GM12874 (cell line): ENCODE measurements around the gene SIAH1.

ENCODE experiments used
- CTCF ChIP-seq: IDR thresholded peaks from 2 replicates; pipeline ENCODE4 v1.5.1; 2011; ENCODE audit warnings: low read depth, mild to moderate bottlenecking, control low read depth, low read length, moderate library complexity; ENCODE audit not compliant: insufficient read depth

The SIAH1 gene, protein sequence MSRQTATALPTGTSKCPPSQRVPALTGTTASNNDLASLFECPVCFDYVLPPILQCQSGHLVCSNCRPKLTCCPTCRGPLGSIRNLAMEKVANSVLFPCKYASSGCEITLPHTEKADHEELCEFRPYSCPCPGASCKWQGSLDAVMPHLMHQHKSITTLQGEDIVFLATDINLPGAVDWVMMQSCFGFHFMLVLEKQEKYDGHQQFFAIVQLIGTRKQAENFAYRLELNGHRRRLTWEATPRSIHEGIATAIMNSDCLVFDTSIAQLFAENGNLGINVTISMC

DNA sequence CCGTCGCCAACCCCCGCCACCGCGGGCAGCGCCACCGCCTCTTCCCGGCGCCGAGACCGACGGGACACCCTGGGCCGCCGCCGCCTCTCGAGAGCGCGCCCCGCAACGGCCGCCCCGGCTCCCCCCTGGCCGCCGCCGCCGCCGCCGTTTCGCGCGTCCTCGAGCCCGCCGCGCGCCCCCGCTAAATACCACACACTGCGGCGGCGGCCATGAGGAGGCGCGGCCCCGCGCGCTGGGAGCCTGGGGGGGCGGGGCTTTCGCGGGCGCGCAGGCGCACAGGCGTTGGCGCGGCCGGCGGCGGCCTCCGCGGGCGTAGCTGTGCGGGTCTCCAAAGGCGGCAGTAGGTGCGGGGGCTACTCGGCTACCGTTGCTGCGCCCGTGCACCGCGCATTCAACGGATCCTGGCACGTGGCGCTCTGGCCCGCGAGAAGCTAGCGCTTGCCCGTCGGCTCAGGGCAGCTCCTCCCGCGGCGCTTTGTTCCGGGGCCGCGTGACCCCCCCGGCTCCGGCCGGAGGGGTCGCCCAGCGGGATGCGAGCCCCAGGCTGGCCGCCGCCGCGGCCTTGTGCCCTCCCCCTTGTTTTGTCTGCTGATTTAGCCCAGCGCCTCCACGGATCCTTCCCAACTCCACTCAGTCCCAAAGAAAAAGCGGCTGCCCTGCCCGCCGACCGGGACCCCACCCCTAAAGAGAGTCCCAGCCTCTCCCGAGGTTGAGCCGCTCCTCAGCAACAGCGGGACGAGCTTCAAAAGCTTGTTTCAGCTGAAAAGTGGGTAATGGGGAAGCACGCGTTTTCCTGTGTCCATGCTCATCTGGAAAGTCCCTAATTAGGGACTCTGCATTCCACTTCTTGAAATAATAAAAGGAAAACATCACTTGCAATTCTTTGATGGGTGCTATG, at the start of gene SIAH1:
SIAH1 (minus strand) TSS at position 161 of the 898 bp plus-strand sequence. CDS start 22,985 bp downstream, outside the sequence.
- no peak for TF ChIP-seq CTCF

DNA sequence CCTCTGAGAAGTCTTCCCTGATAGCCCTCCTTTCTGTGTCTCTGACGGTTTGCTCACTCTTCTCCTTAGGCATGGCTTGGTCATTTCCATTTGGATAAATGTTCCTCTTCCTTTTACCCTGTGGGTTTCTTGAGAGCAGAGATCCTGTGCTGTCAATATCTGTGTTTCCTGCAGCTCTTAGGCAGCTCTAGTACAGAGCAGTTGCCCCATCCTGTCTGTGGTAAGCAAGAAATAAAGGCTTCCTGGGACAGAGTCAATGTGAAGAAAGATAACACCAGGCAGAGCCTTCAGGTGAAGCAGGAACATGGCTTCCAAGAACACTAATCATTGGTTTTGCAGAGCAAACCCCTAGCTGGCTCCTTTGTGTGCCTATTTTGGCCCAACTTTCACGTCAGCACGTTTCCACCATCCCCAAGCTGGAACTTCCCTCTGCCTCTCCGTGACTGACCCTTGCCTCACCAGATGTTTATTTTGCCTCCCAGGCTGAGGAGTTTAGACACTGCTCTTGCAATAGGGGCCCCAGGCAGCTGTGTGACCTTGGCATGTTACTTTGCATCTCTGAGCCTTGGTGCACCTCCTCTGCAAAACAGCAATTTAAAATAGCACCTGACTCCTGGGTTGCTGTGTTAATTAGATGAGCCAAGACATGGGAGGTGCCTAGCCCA, 49.6 kb upstream of the SIAH1 start:
- no peak for TF ChIP-seq CTCF

- TF ChIP-seq CTCF: no peak
Observed at GRCh38 chr16:48433850-48434530, 48.8 kb upstream of the SIAH1 start.

- no peak for TF ChIP-seq CTCF
Observed at GRCh38 chr16:48433116-48433849, 48.1 kb upstream of the SIAH1 start.

DNA sequence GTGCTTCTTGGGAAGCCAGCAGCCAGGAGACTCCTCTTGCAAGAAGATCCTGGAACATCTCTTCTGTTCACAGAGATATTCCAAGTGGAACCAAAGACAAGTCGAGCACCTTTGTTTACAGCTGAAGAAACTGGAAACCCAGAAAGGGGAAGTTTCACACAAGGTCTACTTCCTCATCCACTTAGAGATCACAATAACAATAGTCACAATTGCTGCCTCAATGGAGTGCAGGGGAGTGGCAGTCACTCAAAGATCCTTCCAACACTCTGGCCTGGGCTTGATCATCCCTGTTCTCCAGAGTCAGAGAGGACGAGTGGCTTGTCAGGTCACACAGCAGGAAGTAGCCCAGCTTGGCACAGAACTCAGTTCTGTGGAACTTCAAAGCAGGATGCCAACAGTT, 46.9 kb upstream of the SIAH1 start:
- TF ChIP-seq CTCF: no peak

- TF ChIP-seq CTCF: no peak
Observed at GRCh38 chr16:48430890-48431289, 45.7 kb upstream of the SIAH1 start.
